Left forelimb (tissue), 1 donor: ENCODE data around the gene ST6GALNAC4.
A peak's percentile ranks its signal among the peaks of the same experiment; 100 is the strongest.
"Not testable (repeated sequence)": the region's sequence is repeated elsewhere in the genome, so short reads cannot be mapped to it uniquely, and the experiment has no call there.

Source experiments
- DNase-seq: peaks from one replicate; pipeline ENCODE4 v3.0.0-alpha.2; 2018; ENCODE audit warnings: low spot score

The ST6GALNAC4 gene

DNA sequence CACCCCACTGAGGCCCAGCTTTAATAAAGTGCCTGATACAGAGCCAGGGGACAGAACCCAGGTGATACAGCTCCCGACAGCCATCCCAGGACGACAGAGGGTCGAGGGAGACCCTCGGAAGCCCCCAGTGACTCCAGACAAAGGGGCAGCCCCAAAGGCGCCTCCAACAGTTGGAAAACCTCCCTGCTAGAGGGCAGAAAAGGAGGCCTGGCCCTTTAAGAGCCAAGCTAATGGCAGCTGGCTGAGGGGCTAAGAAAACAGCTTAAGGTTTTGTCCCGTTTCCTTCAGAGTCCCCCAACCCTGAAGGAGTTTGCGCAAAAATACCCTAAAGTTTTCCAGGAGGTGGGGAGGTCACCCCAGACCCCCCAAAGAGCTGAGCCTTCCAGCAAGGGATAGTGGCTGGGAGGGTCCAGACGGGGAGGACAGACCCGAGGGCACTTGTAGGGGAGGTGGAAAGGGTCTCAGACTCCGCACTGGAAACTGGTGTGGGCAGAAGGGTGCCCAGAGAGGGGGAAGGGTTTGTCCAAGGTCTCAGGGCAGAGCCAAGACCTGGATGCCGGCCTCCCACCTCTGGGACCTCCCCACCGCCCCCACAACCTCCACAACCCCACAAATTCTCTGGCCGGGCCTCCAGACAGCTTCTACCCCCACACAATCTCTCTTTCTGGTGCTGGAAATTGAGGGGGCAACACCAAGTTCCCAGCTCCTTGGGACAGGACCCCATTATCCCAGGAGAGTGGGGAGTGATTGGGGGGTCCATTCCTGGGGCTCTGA, 31.1 kb downstream of the ST6GALNAC4 start:
- no peak for DNase-seq

DNA sequence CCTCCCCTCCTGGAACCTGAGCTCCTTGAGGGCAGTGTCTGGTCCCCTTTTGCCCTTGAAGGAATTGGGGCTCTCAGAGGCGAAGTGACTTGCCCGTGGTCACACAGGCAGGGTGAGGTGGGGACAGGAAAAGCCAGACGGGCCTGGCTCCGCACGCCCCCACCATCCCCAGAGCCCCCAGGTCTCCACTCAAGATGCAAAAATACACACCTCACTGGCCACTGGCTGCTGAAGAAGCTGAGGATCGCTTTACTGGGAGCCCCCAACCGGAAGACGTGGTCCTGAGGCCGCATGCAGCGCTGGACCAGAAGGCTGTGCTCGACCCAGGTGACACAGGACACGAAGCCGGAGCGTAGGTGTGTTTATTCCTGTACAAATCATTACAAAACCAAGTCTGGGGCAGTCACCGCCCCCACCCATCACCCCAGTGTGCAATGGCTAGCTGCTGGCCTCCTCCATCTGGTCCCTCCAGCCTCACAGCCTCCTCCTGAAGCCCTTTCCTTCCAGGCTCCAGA, 31.8 kb downstream of the ST6GALNAC4 start:
- no peak for DNase-seq

DNA sequence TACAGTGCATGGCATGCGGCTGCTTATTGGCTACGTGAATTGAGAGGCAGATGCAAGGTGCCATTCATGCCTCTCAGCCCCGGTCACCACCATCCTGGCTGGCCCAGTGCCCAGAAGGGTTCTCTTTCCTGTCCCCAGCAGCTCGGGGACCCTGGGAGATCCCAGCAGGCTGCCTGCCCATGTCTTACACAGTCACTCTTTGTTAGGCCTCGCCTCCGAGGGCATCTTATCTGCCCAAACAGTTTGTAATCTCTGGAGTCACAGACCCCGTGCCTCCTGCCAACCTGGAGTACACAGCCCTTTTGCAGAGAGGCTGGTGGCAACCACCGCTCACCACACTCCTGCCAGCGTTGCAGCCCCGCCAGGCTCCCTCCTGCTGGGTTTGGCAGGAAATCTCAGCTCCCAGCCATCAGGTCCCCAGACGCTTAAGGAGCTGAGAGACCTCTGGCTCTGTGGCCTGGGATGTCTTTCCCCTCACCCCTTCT, 32.4 kb downstream of the ST6GALNAC4 start:
- DNase-seq = no peak

DNA sequence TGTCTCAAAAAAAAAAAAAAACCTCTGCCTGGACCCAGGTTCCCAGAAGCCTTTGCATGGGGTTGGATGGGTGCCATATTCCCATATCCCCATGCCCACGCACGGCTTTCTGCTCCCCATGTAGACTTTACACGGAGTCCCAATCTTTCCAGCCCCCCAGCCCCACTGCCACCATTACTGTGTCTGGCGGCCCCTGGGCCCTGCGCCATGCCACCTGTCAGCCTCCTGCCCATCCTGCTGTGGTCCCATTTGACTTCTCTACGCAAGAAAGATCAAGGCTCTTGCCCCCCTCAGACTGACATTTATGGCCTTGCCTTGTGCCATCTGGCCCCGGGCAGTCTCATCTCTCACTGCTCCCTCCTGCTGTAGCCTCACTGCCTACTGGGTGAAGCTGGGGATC, 32.9 kb downstream of the ST6GALNAC4 start:
- no peak for DNase-seq

DNA sequence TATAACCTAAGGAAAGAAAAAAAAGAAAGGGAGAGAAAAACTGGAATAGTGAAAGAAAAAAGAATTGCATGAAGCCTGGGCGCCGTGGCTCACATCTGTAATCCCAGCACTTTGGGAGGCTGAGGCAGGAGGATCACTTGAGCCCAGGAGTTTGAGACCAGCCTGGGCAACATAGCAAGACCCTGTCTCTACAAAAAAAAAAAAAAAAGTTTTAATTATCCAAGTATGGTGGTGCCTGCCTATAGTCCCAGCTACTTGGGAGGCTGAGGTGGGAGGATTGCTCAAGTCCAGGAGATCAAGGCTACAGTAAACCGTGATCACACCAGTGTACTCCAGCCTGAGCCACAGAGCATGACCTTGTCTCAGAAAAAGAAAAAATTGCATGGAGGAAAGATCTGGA, 35.1 kb downstream of the ST6GALNAC4 start:
- not testable (repeated sequence) for DNase-seq

DNA sequence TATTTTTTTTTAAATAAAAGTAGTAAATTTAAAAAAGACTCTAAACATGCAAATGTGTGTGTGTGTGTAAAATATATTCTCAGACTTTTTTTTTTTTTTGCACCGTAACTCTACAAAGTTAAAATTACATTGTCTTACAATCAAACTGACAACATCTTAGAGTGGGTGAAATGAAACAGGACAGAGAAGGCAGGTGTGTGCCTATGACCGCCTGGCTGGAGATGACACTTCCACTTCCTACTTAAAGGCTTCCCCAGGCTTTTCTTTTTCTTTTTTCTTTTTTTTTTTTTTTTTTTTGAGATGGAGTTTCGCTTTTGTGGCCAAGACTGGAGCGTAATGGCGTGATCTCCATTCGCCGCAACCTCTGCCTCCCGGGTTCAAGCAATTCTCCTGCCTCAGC, 36.7 kb downstream of the ST6GALNAC4 start:
- DNase-seq = no peak

DNA sequence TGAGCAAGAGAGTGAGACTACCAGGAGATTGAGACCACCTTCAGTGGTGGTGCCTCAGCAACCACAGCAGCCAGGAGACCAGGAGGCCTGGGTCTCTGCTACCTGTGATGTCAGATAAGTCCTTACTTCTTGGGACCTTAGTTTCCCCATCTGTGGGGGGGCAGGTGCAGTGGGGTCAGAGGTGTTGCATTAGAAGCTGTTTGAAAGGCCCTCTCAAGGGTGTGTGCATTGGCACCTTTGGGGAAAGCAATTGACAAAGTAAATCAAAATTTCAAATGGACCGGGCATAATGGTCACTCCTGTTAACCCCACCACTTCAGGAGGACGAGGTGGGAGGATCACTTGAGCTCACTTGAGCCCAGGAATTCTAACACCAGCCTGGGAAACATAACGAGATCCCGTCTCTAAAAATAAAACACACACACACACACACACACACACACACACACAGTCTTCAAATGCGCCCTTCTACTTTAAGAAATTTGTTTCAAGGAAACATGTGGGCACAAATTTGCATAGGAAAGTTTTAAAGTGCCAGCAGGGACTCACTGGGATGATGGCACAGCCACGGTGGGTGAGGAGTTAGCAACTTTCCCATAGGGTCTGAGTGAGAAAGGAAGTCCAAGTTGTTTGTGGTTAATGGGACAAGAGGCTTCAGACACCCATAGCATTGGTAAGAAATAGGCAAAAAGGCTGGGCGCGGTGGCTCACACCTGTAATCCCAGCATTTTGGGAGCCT, 38.0 kb downstream of the ST6GALNAC4 start:
- no peak for DNase-seq

DNA sequence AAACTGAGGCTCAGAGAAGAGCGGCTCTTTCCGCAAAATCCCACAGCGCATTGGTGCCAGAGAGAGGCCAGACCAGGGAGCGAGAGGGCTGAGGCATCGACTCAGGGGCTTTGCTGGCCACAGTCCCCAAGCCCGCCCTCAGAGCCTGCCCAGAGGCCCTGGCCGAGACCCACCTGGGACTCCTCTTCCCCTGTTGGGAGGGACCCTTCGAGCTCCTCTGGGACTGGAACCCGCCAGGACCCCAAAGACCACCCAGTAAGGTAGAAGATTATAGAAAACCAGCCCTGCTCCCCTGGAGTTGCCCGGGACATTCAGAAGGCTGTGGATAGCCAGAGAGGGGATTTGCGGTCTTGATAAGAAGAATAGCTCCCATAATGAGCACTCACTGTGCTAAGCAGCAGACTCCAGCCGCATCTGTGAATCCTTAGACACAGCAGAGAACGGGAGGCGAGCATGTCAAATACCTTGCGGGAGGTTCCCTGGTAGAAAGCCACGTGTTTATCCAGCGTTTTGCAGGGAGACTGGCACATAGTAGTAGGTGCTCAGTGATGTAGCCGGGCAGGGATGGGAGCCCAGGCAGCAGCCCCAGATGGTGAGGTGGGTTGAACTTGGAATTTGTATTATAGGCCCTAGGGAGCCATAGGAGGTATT, 38.7 kb downstream of the ST6GALNAC4 start:
- no peak for DNase-seq

DNA sequence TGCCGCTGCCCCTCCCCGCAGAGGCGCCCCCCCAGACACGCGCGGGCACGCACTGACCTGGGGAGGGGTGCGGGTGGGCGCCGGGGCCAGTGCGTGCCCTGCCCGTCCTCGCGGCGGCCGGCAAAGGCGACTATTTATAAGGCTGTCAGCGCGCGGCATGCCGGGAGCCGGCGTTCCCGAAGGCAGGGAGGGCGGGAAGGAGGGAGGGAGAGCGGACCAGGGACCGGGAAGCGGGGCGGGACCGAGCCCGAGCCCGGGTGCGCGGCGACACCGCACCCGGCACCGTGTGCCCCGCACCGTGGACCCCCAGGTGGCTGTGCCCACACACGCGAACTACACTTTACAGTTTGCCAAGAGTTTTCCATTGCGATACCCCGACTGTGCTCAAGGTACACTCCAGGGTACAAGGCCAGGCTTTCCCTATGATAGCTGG, 39.3 kb downstream of the ST6GALNAC4 start, which contains the start of gene AK1:
AK1 (minus strand) TSS at position 110 of the 433 bp plus-strand sequence. CDS start 3,058 bp downstream, outside the sequence.
- peak; percentile 83 for DNase-seq

DNA sequence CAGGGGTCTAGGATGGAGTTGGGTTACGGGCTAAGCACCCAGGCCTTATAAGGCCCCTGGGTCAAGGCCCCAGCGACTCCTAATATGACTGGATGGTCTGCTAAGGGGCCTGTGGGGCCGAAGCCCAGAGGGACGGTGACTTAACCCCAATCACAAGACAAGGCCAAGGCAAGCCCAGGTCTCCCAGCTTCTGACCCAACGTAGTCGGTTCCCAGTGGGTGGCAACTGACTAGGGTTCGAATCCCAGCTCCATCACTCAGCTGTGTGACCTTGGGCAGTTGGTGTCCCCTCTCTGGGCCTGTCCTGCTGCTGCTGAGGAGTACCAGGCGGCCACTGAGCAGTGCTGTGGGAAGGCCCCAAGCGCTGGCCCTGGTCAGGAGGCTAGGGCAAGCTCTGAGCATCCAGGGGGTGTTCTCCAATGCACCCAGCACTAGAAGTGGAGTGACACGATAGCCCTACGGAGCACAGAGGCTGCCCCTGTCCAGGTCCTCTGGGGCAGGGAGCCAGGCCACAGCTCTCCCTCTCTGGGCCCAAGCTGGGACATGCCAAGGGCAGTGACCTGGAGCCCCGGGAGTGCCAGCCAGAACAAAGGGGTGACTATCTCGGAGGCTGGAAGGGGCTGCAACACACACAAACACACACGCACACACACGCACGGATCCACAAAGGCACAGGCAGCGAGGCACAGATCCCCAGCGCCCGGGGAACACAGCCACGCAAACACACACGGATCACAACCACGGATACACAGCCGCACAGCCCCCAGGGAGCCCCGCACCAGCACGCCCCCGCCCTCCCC, 39.9 kb downstream of the ST6GALNAC4 start:
- DNase-seq = no peak

DNA sequence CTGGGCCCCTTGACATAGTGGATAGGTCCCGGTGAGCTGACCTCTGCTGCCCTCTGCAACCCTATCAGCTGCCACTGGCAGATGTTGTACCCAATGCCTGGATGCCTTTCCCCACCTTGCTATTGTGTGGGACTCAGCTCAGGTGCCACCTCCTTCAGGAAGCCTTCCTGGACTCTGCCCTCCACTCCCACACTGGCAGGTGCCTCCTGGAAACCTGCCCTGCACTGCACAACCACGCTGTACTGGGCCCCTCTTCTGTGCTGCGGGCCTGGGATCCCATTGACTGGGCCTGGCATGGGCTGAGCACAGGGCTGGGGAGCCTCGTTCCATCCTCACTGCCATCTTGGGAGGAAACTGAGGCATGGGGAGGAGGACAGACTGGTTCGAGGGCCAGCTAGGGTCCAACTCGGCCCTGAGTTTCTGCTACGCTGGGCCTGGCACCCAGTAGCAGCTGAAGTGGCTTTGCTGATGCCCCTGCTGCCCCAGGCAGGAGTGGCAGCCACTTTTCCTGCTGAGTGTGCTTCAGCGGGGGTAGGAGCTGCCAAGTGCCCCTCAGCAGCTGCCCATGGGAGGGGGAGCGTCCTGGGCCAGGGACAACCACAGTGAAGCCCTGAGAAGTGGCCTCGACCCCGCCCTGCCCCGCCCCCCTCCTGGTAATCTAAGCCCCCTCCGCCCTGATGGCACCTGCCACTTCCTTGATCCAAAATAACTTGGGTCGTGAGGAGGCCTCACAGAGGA, 40.6 kb downstream of the ST6GALNAC4 start:
- DNase-seq = no peak

DNA sequence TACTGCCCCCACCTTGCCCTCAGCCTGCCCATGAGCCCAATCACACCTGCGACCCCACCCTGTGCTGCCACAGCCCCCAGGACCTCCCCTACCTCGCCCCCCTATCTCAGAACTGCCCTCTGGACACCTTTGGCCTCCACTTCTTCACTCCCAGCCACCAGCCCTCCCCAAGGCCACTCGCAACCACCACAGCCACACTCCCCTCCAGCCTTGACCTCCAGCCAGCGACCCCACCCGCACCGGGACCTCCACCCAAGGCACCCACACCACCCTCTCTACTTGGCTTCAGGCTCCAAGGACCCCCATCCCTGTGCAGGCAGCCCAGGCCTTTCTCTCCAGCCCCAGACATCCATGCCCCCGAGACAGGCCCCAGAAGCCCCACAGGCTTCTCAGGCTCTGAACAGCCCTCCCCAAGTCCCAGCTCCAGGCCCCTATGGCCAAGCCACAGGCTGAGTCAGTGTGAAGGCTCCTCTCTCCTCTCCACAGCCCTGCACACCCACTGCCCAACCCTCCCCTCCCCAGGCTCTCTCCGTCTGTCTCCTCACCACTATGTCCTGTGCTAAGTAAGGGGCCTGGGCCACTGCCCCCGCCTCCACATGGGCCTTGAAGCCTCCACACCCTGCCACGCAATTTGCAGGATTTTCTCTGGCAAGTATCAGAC, 41.4 kb downstream of the ST6GALNAC4 start:
- DNase-seq = no peak

DNA sequence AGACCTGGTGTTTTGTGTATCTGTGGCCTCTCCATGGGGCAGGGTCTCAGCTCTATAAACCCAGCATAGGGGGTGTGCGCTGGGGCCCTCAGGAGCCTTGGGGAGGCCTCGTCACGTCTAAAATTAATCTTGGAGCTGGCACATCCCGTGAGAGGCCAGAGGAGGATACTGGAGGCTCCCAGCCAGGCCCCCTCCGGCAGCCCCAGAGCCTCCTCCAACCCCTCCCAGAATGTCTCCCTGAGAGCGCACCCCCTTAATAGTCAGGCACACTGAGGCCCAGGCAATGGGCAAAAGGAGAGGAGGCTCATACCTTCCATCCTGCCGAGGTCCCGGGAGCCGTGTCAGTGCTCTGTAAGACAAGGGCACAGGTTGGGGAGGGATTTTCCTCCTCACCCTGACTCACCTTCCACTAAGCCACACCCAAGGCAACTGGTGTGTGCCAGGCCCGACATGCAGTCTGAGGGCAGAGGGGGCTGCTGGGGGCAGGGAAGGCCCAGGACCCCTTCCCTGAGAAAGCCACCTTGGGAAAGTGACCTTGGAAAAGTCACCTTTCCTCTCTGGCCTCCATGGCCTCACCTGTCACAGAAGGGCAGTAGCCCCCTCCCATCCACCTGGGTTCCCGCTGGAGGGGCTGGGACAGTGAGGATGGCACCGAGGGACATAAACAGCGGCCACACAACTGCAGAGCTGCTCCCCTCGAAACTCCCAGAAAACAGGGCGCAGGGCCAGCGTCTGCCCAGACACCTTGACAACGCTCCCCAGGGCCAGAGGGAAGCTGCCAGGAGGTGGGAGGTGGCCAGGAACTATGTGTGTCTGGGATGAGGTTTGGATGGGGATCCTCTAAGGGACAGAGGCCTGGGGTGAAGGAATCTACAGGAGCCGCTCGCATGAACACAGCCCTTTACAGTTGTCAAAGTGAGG, 42.3 kb downstream of the ST6GALNAC4 start:
- DNase-seq = no peak

DNA sequence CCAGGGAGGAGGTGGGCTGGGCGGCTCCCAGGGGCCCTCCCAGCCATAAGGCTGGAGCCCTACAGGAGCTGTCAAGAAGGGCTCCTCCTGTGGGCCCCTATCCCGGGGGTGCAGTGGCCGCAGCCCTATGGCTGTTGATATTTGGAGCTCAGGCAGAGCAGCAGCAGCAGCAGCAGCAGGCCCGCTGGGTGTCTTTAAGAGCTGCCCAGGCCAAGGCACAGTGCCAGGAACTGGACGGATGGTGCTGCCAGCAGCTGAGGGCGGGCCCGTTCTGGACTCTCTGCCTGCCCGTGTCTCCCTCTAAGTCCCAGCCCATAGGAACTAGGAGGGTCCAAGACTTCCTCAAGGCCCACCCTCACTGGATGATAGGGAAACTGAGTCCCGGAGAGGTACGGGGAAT, 43.0 kb downstream of the ST6GALNAC4 start:
- DNase-seq = no peak

DNA sequence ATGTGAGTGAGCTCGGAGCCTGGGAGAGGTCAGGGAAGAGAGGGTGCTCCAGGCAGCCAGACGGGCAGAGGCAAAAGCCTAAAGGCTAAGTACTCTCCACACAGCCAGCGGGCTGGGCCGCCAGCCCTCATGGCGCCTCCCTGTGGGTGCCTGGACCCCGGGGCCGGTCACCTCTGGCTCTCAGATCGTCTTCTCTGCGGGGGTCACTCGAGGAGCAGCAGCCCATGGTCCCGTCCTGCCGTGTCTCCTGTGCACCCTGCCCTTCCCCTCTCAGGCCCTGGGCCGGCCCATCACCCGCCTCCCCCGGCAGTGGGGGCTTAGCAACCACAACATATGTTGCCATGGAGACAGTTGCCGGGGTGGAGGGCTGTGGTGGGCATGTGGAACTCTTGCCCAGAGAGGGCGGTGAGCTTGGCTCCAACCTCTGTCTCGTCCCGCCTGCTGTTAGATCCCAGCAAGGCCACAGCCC, 43.6 kb downstream of the ST6GALNAC4 start:
- DNase-seq = no peak

DNA sequence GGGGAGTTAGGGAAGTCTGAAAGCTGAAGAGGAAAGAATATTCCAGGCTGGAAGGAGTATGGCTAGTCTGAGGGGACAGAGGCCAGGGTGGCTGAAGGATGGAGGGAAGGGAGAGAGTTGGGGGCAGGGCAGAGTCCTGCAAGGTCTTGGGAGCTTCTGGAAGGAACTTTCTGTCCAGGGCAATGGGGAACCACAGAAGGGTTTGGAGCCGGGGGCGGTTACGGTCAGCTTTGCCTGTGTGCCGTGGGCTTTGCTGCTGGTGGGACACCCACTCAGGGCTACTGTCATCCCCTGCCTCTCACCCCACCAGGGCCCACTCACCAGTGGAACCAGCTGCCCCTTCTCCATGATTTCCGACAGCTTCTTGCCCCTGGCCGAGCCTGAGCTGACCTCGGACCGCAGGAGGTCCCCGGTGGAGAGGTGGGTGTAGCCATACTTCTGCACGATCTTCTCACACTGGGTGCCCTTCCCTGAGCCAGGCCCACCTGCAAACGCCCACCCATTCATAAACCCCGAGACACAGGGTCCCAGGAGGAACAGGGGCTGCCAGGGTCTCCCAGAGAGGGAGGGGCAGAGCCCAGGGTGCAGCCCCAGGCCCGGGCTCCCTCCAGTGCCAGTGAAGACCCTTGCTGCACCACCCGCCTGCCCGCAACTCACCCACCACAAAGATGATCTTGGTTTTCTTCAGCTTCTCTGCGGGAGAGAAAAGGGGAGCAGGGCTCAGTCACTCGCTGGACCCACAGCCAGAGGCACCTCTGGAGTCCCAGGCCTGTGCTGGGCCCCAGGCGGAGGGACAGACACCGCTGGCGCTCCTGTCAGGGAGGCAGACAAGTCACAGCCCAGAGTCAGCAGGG, 44.2 kb downstream of the ST6GALNAC4 start:
- DNase-seq = no peak

DNA sequence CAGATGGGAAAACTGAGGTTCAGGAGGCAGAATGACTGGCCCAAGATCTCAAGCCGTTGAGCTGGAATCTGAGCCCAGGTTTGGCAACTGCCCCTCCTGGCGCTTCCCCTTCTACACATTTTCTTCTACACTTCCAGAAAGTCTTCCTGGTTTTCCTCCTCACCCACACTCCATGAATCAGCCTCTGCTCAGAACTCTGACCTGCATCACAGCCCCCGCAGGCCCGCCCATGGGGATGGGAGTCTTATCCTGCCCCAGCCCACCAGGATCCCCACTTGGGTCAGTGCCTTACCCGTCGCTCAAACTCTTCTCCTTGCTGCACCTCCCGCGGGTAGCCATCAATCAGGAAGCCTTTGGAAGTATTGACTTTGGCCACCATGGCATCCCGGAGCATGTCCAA, 45.3 kb downstream of the ST6GALNAC4 start:
- DNase-seq = no peak

DNA sequence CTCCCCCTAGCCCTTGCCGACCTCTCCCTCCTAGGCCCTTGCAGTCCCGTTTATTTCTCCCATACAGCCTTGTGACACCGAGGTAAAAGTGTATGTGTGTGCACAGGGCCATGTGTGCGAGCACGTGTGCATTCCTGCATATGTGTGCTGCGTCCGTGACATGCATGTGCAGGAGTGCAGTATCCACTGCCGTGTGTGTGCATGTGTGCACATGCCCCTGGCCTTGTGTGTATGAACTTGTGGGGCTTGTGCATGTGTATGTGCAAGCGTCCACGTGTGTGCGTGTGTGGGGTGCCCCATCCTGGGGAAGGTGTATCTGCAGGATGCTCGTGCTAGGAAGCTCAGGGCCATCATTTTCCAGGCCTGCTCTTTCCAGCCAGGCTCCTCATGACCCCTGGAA, 46.0 kb downstream of the ST6GALNAC4 start:
- no peak for DNase-seq
